GM12891 (cell line): Measurements from ENCODE around the gene PRKACB.

Source experiments
- POLR2A ChIP-seq: IDR thresholded peaks from 2 replicates; pipeline ENCODE4 v1.6.1; 2011; ENCODE audit warnings: low read depth, low read length, control low read depth
- POLR2AphosphoS5 ChIP-seq: IDR thresholded peaks from 2 replicates; pipeline ENCODE4 v1.6.1; 2011; ENCODE audit warnings: low read depth, low read length, control low read depth
- SPI1 ChIP-seq: IDR thresholded peaks from 2 replicates; pipeline ENCODE4 v1.6.1; 2011; ENCODE audit warnings: low read depth, low read length, control low read depth
- TAF1 ChIP-seq: IDR thresholded peaks from 2 replicates; pipeline ENCODE4 v1.6.1; 2011; ENCODE audit warnings: low read depth, low read length, control low read depth

DNA sequence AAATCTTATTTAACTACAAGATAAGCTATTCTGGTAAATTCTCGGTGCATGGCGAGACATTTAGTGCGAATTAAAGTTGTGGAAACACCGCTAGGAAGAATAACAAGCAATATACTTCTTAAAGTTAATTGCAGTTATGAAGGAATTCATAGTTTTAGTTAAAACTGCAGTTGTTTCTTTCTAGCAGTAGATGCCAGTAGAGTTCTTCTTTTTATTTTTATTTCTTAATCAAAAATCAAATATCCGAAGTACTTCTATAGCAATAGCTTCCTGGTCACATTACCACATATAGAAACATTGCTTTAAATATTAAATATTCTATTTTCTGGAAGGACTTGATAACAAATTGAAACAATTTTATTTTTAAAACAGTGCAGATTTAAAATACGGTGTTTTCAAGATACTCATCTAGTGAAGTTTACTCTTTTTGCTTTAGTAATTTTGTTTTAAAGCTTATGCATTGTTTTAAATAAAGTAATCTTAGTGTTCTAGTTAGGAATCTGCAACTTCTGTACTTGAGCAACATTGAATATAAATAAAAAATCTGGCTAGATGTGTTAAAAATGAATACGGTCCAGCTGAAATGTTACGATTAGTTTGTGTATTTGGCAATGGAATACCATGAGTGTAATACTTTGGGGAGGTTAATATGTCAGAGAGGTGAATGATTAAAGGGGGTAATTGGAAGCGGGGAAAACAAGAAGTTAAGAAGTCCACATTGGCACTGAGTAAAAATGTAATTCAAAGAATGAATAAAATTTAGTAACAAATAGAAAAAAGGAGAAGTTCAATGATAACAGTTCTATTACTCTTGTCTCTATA lies 2.7 kb upstream of the PRKACB start:
- TF ChIP-seq POLR2AphosphoS5 = no peak
- no peak for TF ChIP-seq POLR2A
- TF ChIP-seq SPI1 = no peak
- no peak for TF ChIP-seq TAF1
